GM03348 (cell line): ENCODE measurements around the gene BMAL1.
"Not testable (repeated sequence)": the region's sequence is repeated elsewhere in the genome, so short reads cannot be mapped to it uniquely, and the experiment has no call there.

ENCODE experiments used
- DNase-seq: peaks from one replicate; pipeline ENCODE4 v3.0.0; 2012; ENCODE audit warnings: low spot score

BMAL1 gene

DNA sequence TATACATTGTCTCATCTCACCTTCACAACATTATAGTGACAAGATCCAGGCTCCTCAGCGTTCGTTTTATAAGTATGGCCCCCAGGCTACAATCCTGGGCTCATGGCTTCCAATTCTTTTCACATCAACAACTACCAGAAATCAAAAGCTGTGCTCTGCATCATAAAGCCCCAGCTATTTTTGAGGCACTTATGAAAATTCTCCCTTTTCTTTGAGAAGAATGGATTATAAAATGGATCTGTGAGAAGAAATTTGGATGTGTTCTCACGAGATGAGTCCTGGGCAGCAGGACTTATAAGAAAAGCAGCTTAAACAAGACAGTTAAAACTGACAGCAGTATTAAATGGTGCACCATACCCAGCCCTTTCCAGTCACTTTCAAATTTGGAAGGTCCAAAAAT lies 105.2 kb downstream of the BMAL1 start:
- no peak for DNase-seq

- peak; percentile 61 for DNase-seq
These were observed 107.5 kb downstream of the BMAL1 start for GRCh38 chr11:13384908-13385640.

DNA sequence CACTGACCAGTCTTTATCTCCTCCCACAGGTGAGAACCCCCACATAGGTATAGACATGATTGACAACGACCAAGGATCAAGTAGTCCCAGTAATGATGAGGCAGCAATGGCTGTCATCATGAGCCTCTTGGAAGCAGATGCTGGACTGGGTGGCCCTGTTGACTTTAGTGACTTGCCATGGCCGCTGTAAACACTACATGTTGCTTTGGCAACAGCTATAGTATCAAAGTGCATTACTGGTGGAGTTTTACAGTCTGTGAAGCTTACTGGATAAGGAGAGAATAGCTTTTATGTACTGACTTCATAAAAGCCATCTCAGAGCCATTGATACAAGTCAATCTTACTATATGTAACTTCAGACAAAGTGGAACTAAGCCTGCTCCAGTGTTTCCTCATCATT lies 109.0 kb downstream of the BMAL1 start:
- DNase-seq, result no peak

- DNase-seq, result no peak
These were observed 111.2 kb downstream of the BMAL1 start for GRCh38 chr11:13388741-13389140.

DNA sequence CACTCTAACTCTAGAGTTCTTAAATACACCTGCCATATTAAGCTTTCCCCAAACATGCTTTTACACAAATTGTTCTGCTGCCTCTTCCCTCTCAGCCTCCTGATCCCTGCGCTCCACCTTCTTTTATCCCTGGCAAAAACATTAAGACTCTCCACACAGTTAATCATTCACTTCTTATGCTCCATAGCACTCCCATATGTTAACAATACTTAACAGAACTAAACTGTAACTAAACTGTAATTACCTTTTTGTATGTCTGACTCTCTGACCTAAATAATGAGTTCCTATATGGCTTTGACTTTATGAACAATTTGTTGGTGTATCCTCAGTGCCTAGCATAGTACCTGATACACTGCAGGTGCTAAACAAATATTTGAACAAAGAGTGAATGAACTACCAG lies 113.6 kb downstream of the BMAL1 start:
- no peak for DNase-seq

- not testable (repeated sequence) for DNase-seq
These were observed 120.7 kb downstream of the BMAL1 start for GRCh38 chr11:13398335-13398734.

DNA sequence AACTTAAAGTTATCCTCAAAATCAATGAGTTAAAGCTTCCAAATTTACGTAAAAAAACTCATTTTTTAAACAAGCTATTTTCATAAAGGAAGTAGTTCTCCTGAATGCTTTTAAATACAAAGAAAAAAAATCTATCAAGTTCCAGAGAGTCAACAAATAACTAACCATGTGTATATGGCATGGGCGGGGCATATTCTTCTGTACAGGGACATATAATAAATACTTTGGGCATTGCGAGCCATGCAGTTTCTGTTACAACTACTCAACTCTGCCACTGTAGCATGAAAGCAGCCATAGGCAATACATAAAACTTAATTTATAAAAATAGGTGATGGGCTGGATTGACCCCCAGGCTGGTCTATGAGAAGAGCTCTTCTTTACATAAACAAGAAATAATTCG lies 127.6 kb downstream of the BMAL1 start:
- no peak for DNase-seq

DNA sequence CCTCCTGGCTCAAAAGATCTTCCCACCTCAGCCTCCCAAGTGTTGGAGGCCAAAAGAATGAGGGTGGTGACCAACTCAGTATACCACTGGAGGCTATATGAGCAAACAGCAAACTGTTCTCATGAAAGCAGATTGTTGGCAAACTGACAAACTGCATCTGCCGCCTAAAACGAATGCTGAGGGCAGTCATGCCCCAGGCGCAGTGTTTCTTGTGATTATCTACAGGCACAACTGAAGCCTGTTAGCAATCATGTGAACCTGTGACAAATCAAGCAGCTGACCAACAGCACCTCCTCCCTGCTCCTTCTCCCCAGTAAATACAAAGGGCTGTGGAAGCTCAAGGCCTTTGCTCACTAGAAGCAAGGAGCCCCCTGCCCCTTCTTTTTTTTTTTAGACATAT lies 137.6 kb downstream of the BMAL1 start:
- DNase-seq, result no peak

DNA sequence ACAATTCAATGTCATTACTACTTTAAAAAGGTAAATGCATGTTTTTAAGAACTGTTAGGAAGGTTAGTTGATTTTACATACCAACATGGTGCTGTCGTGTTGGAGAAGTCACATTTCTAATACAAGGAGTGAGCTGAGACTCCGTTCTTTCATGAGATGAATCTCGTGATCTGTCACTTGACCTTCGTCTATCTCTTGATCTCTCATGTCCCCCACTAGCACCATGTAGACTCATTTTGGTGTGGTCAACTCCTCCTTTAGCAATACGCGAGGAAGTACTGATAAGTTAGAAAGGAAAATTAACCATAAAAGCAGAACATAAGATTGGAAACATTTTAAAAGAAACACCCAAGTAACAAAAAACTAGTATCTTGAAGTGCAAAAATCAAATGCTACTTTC lies 144.0 kb downstream of the BMAL1 start:
- no peak for DNase-seq

- no peak for DNase-seq
These were observed 145.8 kb downstream of the BMAL1 start for GRCh38 chr11:13423372-13423771.

DNA sequence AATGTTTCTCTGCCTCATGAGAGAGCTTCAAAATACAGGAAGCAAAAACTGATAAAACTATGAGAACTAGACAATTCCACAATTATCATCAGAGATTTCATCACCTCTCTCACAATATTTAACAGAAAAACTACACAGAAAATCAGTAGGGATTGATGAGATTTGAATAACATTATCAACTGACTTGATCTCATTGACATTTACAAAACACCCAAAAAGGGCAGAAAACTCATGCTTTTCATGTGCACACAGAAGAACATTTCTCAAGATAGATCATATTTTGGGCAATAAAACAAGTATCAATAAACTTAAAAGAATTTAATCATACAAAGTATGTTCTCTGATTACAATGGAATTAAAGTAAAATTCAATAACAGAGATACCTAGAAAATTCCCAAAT lies 149.8 kb downstream of the BMAL1 start:
- DNase-seq, result no peak

DNA sequence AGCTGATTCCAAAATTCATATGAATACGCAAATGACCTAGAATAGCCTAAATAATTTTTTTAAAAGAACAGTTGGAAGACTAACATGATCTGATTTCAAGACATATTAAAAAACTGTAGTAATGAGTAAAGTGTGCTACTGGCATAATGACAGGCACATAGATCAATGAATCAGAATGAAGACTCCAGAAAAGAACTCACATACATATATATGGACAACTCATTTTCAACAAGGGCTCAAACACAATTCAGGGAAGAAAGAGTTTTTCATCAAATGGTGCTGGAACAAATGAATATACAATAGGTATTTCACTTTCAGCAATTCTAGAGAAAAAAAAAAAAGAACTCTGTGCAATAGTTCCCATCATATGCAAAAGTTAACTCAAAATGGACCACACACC lies 151.7 kb downstream of the BMAL1 start:
- DNase-seq, result no peak

DNA sequence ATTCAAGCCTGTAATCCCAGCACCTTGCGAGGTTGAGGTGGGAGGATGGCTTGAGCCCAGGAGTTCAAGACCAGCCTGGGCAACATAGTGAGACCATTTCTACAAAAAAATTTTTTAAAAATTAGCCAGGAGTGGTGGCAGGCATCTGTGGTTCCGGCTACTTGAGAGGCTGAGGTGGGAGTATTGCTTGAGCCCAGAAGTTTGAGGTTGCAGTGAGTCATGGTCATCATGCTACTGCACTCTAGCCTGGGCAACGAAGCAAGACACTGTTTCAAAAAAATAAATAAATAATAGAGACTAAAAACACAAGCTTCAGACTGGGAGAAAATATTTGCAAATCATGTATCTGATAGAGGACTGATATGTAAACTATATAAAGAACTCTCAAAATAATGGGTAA lies 152.2 kb downstream of the BMAL1 start:
- DNase-seq, result no peak

GRCh38 chr11:13433437-13433836 lies 155.8 kb downstream of the BMAL1 start:
- no peak for DNase-seq

GRCh38 chr11:13434247-13435205 lies 156.9 kb downstream of the BMAL1 start:
- no peak for DNase-seq

DNA sequence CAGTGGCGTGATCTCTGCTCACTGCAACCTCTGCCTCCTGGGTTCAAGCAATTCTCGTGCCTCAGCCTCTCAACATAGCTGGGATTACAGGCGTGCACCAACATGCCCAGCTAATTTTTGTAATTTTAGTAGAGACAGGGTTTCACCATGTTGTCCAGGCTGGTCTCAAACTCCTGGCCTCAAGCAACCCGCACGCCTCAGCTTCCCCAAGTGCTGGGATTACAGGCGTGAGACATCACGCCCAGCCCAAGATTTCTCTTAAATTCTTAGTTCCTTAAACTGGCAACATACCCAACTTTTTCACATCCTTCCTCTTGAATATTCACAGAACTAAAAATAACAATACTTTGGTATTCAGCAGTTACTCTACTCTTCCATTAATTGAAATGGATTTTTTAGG lies 159.2 kb downstream of the BMAL1 start:
- DNase-seq, result not testable (repeated sequence)
